ENCODE data around the gene WFIKKN1.

DNA sequence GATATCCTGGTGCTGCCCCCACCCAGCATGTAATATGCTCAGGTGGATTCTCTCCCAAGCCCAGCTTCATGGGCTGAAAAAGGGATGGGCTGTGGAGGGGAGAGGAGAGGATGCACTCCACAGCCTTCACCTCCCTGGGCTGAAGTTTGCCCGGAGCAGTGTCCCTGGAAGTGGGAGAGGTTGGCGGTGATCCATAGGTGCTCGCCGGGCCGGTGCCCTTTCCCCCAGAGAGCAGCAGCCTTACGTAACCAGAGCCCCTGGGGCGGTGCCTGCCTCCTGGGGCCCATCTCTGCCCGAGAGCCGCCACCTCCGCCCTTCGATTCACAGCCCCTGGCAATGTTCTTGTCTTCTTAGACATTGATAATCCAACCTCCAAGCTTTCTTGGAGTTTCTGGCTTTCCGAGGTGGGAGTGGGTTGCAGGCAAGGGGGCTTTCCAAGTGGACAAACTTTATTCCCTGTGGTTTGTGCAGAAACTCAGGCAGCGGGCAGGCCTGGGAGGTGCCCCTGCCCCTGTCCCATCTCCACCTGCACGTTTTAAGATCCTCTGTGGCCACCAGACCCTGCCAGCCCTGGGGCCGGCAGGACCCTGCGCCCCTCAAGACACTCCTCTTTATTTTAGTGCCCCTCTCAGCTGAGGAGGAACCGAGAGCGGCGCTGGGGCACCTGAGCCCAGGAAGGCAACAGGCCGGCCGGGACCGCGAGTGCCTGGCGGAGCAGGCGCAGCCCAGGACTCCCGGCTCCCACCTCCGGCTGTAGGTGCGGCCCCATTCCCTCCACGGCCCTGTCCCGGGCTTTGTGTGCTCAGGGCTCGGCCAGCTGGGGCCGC is 15.3 kb downstream of the WFIKKN1 start:
- TF ChIP-seq ZNF776 (tag by site-specific recombination; IDR thresholded peaks at IDR 0.05; ENCODE audit: borderline replicate concordance) (no peak), ZNF248 (tag by site-specific recombination; IDR thresholded peaks at IDR 0.05) (no peak), YY1 (tag by site-specific recombination; IDR thresholded peaks at IDR 0.05) (no peak), ZNF571 (tag by site-specific recombination; IDR thresholded peaks at IDR 0.05) (no peak), HOXD13 (CRISPR knock-in tag; IDR thresholded peaks at IDR 0.05; ENCODE audit: borderline replicate concordance) (no peak), KLF16 (tag by site-specific recombination; IDR thresholded peaks at IDR 0.05) (no peak), MZF1 (tag by site-specific recombination; IDR thresholded peaks at IDR 0.05; ENCODE audit: borderline replicate concordance) (no peak), REPIN1 (tag by site-specific recombination; IDR thresholded peaks at IDR 0.05; ENCODE audit: low read depth) (no peak), ZSCAN30 (tag by site-specific recombination; IDR thresholded peaks at IDR 0.05) (no peak)
- TF ChIP-seq, protein P1, sequence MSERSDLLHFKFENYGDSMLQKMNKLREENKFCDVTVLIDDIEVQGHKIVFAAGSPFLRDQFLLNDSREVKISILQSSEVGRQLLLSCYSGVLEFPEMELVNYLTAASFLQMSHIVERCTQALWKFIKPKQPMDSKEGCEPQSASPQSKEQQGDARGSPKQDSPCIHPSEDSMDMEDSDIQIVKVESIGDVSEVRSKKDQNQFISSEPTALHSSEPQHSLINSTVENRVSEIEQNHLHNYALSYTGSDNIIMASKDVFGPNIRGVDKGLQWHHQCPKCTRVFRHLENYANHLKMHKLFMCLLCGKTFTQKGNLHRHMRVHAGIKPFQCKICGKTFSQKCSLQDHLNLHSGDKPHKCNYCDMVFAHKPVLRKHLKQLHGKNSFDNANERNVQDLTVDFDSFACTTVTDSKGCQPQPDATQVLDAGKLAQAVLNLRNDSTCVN (tag by site-specific recombination; optimal IDR thresholded peaks at IDR 0.05) = no peak
- TF ChIP-seq, protein P2, sequence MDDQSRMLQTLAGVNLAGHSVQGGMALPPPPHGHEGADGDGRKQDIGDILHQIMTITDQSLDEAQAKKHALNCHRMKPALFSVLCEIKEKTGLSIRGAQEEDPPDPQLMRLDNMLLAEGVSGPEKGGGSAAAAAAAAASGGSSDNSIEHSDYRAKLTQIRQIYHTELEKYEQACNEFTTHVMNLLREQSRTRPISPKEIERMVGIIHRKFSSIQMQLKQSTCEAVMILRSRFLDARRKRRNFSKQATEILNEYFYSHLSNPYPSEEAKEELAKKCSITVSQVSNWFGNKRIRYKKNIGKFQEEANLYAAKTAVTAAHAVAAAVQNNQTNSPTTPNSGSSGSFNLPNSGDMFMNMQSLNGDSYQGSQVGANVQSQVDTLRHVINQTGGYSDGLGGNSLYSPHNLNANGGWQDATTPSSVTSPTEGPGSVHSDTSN (CRISPR knock-in tag; IDR thresholded peaks at IDR 0.05) = no peak
- TF ChIP-seq, protein P3, sequence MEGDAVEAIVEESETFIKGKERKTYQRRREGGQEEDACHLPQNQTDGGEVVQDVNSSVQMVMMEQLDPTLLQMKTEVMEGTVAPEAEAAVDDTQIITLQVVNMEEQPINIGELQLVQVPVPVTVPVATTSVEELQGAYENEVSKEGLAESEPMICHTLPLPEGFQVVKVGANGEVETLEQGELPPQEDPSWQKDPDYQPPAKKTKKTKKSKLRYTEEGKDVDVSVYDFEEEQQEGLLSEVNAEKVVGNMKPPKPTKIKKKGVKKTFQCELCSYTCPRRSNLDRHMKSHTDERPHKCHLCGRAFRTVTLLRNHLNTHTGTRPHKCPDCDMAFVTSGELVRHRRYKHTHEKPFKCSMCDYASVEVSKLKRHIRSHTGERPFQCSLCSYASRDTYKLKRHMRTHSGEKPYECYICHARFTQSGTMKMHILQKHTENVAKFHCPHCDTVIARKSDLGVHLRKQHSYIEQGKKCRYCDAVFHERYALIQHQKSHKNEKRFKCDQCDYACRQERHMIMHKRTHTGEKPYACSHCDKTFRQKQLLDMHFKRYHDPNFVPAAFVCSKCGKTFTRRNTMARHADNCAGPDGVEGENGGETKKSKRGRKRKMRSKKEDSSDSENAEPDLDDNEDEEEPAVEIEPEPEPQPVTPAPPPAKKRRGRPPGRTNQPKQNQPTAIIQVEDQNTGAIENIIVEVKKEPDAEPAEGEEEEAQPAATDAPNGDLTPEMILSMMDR (tag by site-specific recombination; IDR thresholded peaks at IDR 0.05) = no peak

Data from HEK293 (cell line).